ENCODE data around the gene IRX6. TPM values are rescaled to one million over a fixed set of nuclear protein-coding genes. Genes with fewer than 3 reads are reported as not detected.

Gene IRX6
- total RNA-seq, 1 donor: under 0.01 TPM

GRCh38 chr16:55330781-55331647 lies 7.0 kb downstream of the IRX6 start:
- Histone ChIP-seq H3K27me3 (ENCODE audit: insufficient read depth, low read length) (peaks cover 62% of the 10 kb centered on the region), H3K9me3 (ENCODE audit: low read depth, low read length) (no peaks in the 10 kb centered on the region), H3K4me3 (ENCODE audit: low read length) (no peak overlapping the region), H3K4me1 (ENCODE audit: insufficient read depth, low read length) (no peaks in the 10 kb centered on the region)

- Histone ChIP-seq H3K27me3 (ENCODE audit: insufficient read depth, low read length) (peaks cover 58% of the 10 kb centered on the region), H3K4me1 (ENCODE audit: insufficient read depth, low read length) (no peaks in the 10 kb centered on the region), H3K4me3 (ENCODE audit: low read length) (no peak overlapping the region), H3K9me3 (ENCODE audit: low read depth, low read length) (no peaks in the 10 kb centered on the region)
Measured at GRCh38 chr16:55331648-55332185, 7.7 kb downstream of the IRX6 start.

- Histone ChIP-seq H3K9me3 (ENCODE audit: low read depth, low read length) (no peaks in the 10 kb centered on the region), H3K27me3 (ENCODE audit: insufficient read depth, low read length) (peaks cover 40% of the 10 kb centered on the region), H3K4me3 (ENCODE audit: low read length) (no peak overlapping the region), H3K4me1 (ENCODE audit: insufficient read depth, low read length) (no peaks in the 10 kb centered on the region)
Measured at GRCh38 chr16:55333684-55334083, 9.7 kb downstream of the IRX6 start.

GRCh38 chr16:55338646-55339045 lies 14.6 kb downstream of the IRX6 start:
- H3K4me3 ChIP-seq (ENCODE audit: low read length): no peak overlapping the region
- no peaks in the 10 kb centered on the region for H3K4me1 ChIP-seq (ENCODE audit: insufficient read depth, low read length)
- no peaks in the 10 kb centered on the region for H3K27me3 ChIP-seq (ENCODE audit: insufficient read depth, low read length)
- no peaks in the 10 kb centered on the region for H3K9me3 ChIP-seq (ENCODE audit: low read depth, low read length)

GRCh38 chr16:55340445-55340844 lies 16.4 kb downstream of the IRX6 start:
- no peak overlapping the region for H3K4me3 ChIP-seq (ENCODE audit: low read length)
- H3K4me1 ChIP-seq (ENCODE audit: insufficient read depth, low read length): no peaks in the 10 kb centered on the region
- H3K9me3 ChIP-seq (ENCODE audit: low read depth, low read length): no peaks in the 10 kb centered on the region
- no peaks in the 10 kb centered on the region for H3K27me3 ChIP-seq (ENCODE audit: insufficient read depth, low read length)

GRCh38 chr16:55341681-55342080 lies 17.7 kb downstream of the IRX6 start:
- Histone ChIP-seq H3K9me3 (ENCODE audit: low read depth, low read length) (no peaks in the 10 kb centered on the region), H3K27me3 (ENCODE audit: insufficient read depth, low read length) (no peaks in the 10 kb centered on the region), H3K4me3 (ENCODE audit: low read length) (no peak overlapping the region), H3K4me1 (ENCODE audit: insufficient read depth, low read length) (no peaks in the 10 kb centered on the region)

GRCh38 chr16:55346475-55346874 lies 22.5 kb downstream of the IRX6 start:
- Histone ChIP-seq H3K4me3 (ENCODE audit: low read length) (no peak overlapping the region), H3K9me3 (ENCODE audit: low read depth, low read length) (no peaks in the 10 kb centered on the region), H3K27me3 (ENCODE audit: insufficient read depth, low read length) (no peaks in the 10 kb centered on the region), H3K4me1 (ENCODE audit: insufficient read depth, low read length) (no peaks in the 10 kb centered on the region)

GRCh38 chr16:55349867-55350266 lies 25.9 kb downstream of the IRX6 start:
- no peaks in the 10 kb centered on the region for H3K4me1 ChIP-seq (ENCODE audit: insufficient read depth, low read length)
- H3K27me3 ChIP-seq (ENCODE audit: insufficient read depth, low read length): no peaks in the 10 kb centered on the region
- H3K4me3 ChIP-seq (ENCODE audit: low read length): no peak overlapping the region
- no peaks in the 10 kb centered on the region for H3K9me3 ChIP-seq (ENCODE audit: low read depth, low read length)

- no peaks in the 10 kb centered on the region for H3K9me3 ChIP-seq (ENCODE audit: low read depth, low read length)
- H3K27me3 ChIP-seq (ENCODE audit: insufficient read depth, low read length): no peaks in the 10 kb centered on the region
- H3K4me1 ChIP-seq (ENCODE audit: insufficient read depth, low read length): no peaks in the 10 kb centered on the region
Measured at GRCh38 chr16:55350984-55351383, 27.0 kb downstream of the IRX6 start.

GRCh38 chr16:55351936-55352335 lies 27.9 kb downstream of the IRX6 start:
- Histone ChIP-seq H3K27me3 (ENCODE audit: insufficient read depth, low read length) (no peaks in the 10 kb centered on the region), H3K9me3 (ENCODE audit: low read depth, low read length) (no peaks in the 10 kb centered on the region), H3K4me1 (ENCODE audit: insufficient read depth, low read length) (no peaks in the 10 kb centered on the region), H3K4me3 (ENCODE audit: low read length) (no peak overlapping the region)

More at GRCh38 chr16:55350984-55351383, 27.0 kb downstream of the IRX6 start:
- no peak overlapping the region for H3K4me3 ChIP-seq (ENCODE audit: low read length)

GRCh38 chr16:55357241-55357640 lies 33.2 kb downstream of the IRX6 start:
- H3K4me1 ChIP-seq (ENCODE audit: insufficient read depth, low read length): no peaks in the 10 kb centered on the region
- peaks cover 4% of the 10 kb centered on the region for H3K27me3 ChIP-seq (ENCODE audit: insufficient read depth, low read length)
- no peak overlapping the region for H3K4me3 ChIP-seq (ENCODE audit: low read length)
- H3K9me3 ChIP-seq (ENCODE audit: low read depth, low read length): no peaks in the 10 kb centered on the region

- Histone ChIP-seq H3K9me3 (ENCODE audit: low read depth, low read length) (no peaks in the 10 kb centered on the region), H3K4me3 (ENCODE audit: low read length) (no peak overlapping the region), H3K4me1 (ENCODE audit: insufficient read depth, low read length) (no peaks in the 10 kb centered on the region), H3K27me3 (ENCODE audit: insufficient read depth, low read length) (peaks cover 4% of the 10 kb centered on the region)
Measured at GRCh38 chr16:55359946-55360345, 35.9 kb downstream of the IRX6 start.

GRCh38 chr16:55364811-55365210 lies 40.8 kb downstream of the IRX6 start:
- no peaks in the 10 kb centered on the region for H3K4me1 ChIP-seq (ENCODE audit: insufficient read depth, low read length)

GRCh38 chr16:55367301-55367811 lies 43.4 kb downstream of the IRX6 start:
- H3K4me1 ChIP-seq (ENCODE audit: insufficient read depth, low read length): no peaks in the 10 kb centered on the region

More at GRCh38 chr16:55364811-55365210, 40.8 kb downstream of the IRX6 start:
- peaks cover 23% of the 10 kb centered on the region for H3K27me3 ChIP-seq (ENCODE audit: insufficient read depth, low read length)
- H3K9me3 ChIP-seq (ENCODE audit: low read depth, low read length): no peaks in the 10 kb centered on the region
- no peak overlapping the region for H3K4me3 ChIP-seq (ENCODE audit: low read length)

GRCh38 chr16:55367866-55368603 lies 44.0 kb downstream of the IRX6 start:
- Histone ChIP-seq H3K4me3 (ENCODE audit: low read length) (no peak overlapping the region), H3K9me3 (ENCODE audit: low read depth, low read length) (no peaks in the 10 kb centered on the region), H3K4me1 (ENCODE audit: insufficient read depth, low read length) (no peaks in the 10 kb centered on the region), H3K27me3 (ENCODE audit: insufficient read depth, low read length) (peaks cover 46% of the 10 kb centered on the region)

More at GRCh38 chr16:55367301-55367811, 43.4 kb downstream of the IRX6 start:
- no peak overlapping the region for H3K4me3 ChIP-seq (ENCODE audit: low read length)
- no peaks in the 10 kb centered on the region for H3K9me3 ChIP-seq (ENCODE audit: low read depth, low read length)
- peaks cover 45% of the 10 kb centered on the region for H3K27me3 ChIP-seq (ENCODE audit: insufficient read depth, low read length)

Data from mononuclear cell (primary cell).